NCI-H226 (cell line): ENCODE results near the gene CAPN10.

Experiments
- DNase-seq: peaks from one replicate; pipeline ENCODE4 v3.0.0-alpha.2; 2015

Gene CAPN10

DNA sequence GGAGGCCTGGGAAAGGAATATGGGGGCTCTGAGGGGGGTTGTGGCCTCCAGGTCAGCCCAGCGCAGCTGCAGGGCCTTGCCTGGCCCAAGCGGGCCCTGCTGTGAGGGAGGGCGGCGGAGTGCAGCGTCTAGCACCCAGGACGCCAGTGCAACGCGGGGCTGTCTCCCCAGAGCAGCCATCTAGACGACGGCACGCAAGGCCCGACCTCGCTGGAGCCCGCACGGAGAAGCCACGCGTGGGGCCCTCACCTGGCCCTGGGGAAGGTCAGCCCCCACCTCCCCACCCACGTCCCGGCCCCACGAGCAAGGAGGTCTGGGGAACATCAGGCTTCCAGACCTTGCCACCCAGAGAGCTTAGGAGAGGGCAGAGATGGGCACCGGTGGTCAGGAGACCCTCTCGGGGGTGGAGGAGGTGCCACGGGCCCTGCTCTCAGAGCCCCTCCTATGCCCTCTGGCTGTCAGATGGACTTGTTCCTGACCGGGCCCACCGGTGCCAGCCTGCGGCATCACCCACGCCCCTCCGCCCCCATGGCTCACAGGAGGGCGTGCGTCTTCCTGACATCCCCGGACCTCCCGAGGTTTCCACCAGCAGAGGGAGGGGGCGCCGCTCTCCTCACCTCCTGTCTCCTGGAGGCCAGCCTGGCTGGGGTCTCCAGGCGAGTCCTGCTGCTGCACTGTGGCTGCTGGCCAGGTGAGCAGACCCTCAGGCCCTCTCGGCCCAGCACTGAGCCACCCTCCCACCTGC, 55.7 kb downstream of the CAPN10 start:
- DNase-seq: no peak

DNA sequence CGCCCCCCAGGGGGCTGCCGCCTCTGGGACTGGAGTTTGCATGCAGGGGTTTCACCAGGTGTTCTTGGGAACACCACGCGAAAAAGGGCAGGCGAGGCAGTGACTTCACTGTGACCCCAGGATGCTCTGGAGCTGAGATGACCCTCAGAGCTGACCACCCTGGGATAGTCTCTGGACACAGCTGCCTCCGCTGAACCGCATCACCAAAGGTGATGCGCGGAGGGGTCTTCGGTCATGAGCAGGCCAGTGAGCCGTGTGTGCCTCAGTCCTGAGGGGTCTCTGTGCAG, 56.2 kb downstream of the CAPN10 start:
- DNase-seq: no peak

DNA sequence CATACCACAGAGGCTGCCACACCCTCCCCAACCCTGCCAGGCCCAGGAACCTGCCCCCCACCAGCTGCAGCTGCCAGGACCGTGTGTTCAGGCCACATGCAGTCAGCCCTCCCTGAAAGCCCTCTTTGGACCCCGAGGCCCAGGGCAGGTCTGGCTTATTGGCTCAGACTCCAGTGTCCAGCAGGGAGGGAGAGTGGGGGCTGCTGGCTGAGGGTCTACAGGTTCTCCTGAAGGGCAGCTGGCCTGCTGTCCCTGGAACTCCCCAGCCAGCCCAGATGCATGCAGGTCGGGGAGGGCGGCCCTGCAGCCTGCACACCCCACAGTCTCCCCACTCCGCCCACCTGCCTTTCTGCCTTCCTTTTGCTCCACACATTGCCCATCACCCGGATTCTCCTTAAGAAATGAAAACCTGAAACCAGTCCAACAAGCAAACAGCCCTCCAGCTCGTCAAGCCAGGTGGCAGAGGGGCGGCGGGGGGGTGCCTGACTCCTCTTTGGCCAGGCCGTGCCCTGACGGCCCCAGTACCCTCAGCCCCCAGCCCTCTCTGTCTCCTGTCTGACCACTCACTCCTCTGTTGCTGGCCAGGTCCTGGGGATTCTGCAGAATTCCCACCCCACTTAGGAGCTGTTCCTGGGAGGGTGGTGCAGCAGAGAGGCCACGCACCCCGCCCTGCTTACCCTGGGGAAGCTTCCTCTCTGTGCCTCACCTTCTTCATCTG, 56.7 kb downstream of the CAPN10 start:
- DNase-seq: no peak

DNA sequence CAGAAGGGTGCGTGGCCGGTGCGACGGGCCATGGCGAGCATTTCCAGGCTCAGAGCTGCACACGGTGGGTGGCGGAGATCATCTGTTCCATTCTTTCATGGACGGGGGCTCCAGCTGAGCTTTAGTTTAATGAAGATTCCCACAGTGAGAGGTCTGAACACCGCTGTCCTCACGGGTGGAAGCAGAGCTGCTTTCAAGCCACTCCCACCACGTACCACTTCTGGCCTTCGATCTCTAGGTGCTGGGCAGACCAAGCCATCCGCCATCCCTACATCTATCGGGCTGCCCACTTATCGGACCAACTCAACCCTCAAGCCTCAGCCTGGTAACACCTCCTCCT, 57.2 kb downstream of the CAPN10 start:
- DNase-seq: no peak

DNA sequence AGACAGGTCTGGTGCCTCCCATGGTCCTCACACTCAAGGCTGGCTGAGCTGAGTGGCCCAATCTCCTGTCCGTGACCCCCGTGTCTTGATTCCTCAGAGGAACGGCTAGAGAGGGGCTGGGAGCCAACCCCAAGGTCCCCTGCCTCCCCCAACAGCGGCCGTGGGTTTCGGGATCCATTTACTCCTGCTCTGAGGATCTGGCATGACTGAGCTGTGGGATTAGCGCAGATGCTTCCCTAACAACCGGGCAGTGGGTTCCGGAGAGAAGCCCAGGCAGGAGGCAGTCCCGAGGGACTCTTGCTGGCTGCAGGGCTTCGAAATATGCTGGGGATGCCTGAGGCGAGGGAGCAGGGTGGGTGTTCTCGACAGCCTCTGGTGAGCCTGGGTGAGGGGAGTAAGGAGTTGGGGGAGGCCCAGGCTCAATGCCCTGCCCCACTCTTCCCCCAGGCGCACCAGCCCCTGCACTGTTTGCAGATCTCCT, 57.7 kb downstream of the CAPN10 start:
- no peak for DNase-seq

DNA sequence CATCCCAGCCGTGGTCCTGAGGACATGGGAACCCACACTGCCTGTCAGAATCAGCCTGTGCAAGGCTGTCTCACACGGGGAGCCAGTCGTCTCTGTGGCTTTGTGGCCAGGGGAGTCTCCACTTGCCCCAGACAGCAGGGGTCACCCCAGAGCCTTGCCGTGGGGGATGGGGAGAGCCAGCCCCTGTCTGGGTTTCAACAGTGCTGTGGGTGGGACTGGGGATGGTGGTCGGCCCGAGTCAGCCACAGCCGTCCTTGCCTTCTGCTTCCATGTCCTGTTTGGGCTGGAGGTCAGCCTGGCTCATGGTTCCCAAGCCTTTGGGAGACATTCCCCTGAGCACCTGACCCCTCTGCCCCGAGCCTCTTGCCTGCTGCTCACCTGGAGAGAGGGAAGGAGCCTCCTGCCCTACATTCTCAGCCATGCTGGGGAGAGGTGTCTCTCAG, 58.3 kb downstream of the CAPN10 start:
- no peak for DNase-seq

DNA sequence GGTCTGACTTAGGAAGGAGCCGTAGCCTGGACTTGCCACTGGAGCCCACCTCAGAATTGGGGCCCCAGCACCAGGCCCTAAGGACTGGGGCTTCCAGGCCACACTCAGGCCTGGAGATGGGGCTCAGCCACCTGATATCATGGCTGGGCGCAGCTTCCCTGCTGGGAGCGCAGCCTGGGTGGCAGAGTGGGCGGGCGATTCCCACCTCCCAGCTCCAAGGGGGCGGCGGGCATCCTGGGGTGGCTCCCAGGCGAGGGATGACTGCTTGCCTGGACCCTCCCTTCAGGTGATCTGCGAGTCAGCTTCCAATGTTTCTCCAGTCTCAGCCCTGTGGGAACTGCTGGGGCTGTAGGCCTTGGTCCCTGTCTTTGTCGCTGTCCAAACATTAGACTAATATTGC, 58.8 kb downstream of the CAPN10 start:
- DNase-seq: no peak

DNA sequence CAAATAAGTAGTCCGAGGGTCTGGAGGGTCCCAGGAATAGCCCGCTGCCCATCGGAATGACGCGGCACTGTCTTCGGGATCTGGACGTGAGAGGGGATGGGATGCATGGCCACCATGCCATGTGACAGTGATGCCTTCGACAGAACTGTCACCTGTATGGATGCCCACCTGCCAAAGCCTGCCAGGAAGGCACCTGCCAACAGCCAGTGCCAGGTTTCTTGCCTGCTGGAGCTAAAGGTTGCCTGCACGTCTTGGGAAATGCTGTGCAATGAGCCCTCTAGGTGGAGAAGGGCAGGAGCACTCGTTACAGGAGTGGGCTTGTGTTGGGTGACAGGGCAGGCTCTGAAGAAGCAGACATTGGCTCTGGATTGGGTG, 59.3 kb downstream of the CAPN10 start:
- DNase-seq: no peak

DNA sequence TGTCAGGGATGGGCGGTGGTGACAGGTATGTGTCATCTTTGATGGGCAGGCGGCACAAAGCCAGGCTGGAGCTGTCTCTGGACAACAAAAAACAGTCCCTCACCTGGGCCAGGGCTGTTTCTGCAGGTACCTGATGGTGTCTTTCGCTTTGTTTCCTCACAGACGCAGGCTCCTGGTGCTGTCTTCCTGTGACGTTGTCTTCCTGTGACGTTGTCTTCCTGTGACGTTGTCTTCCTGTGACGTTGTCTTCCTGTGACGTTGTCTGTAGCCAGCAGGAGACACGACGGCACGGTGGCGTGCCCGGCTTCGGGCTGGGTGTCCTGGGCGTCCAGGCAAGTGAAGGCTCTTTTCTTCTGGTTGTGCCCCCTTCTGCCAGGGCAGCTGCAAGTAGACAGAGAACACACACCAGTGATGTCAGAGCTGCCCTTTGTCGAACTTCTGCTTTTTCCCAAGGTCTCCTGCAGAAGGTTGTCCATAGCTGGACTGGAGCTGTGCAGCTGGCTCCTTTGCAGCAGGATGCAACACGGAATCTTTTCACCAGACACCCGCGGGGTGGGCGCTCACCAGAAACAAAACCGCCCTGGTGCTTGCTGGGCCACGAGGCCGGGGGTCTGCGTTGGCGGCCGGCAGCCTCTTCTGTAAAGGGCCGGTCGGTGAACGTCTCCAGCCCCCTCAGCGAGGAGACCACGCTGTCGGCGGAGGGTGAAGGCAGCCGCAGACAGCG, 59.8 kb downstream of the CAPN10 start:
- DNase-seq: no peak

DNA sequence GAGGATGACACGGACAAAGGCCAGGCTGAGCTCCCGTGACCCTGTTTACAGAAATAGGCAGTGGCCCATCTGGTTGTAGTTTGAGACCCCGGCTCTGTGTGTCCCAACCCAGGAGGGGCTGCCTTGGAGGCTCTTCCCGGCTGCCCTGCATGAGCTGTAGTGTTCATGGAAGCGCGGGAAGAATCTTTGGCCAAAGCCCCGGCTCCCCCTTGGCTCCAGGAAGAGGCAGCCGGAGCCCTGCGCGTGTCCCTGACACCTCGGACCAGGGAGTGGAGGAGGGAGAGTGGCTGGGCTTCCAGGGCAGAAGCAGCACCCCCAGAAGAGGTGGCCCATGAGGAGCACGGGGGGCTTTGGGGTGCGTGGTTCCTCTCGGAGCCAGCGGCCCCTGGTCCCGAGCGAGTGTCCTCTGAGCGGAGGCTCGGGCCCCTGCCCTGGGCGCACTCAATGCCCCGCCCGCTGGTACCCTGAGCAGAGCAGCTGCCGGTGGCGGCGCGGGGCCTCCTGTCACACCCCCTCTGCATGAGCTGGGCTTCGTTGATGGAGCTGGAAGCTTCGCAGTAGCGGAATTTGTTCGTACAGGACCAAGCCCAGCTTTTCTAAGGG, 60.5 kb downstream of the CAPN10 start:
- no peak for DNase-seq

DNA sequence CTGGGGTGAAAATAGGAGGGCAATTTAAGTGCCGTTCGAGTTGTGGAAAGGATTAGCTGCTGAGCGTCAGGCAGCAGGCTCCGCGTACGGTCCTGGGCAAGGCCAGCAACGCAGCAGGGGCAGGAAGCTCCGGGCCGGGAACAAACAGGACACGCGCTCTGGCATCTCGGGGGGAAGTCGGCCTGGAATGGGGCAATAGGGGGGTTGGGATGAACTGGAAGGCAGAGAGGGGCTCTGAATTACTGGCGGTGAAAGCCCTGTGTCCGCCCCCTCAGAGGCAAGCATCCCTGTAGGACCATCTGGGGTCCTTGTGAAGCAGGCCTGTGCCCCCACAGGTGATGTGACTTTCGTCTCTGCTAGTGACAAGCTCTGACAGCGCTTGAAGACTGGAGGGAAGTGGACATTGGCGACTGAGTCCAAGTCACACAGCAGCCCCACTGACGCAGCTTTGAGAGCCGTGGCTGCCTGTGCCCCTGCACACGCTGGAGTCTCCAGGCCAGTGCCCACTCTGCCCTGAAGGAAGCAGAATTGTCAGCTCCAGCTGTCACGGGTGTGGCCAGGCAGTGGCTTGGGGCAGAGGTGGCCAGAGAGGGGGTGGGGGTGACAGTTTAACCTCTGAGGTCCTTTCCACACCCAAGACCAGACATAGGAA, 61.1 kb downstream of the CAPN10 start:
- DNase-seq: no peak

DNA sequence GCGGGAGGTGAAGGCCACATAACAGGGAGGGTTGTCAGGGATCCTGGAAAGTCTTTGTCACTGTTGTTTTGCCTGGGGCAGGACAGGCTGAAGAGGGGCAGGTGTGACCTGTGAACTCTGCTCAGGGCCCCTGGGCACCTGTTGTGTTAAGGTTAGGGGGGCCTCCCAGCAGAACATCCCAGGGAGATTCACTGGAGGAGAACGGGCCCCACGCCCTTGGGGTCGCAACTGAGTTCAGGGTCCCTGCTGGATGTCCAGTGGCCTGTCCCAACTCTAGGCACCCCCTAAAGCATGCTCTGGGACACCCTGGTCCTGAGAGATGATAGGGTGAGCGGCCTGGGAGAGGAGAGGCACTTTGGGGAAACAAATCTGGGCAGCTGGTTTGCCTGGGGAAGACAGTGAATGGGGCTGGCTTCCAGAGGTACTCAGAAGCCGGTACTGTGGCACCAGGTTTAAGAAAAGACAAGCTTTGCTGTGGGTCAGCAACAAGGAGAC, 61.7 kb downstream of the CAPN10 start:
- no peak for DNase-seq
